Endothelial cell of umbilical vein (primary cell): ENCODE data around the gene SLC14A1. TPM values are rescaled to one million over a fixed set of nuclear protein-coding genes. Genes with fewer than 3 reads are reported as not detected.

Source experiments
- BruUV-seq: library from RNA; stranded (reverse); fragments of 400-500 nt; replicated peaks from 2 replicates; lab custom pipeline; 2021; lab: Mats Ljungman, UMichigan
- CTCF ChIA-PET: fragments of 300-600, 350-600 bp; sonication (Branson Sonifier 250); formaldehyde crosslinking; loops from one replicate; lab custom pipeline; 2021; ENCODE audit warnings: antibody characterized with exemption, inconsistent platforms; lab: Charles Lee
- POLR2A ChIA-PET: fragments of 300-600, 350-600 bp; sonication (Branson Sonifier 250); formaldehyde crosslinking; loops from one replicate; lab custom pipeline; 2021; ENCODE audit warnings: antibody characterized with exemption, inconsistent platforms; lab: Charles Lee
- DNase-seq: peaks from one replicate; pipeline ENCODE4 v3.0.0-alpha.2; 2011; ENCODE audit warnings: low read depth, low spot score
- FAIRE-seq: peaks from 2 replicates; lab custom pipeline; 2011; peaks lifted over from hg19 to GRCh38; lab: Jason Lieb, UNC
- H2AFZ ChIP-seq: 2 replicates; pipeline ENCODE4 v1.6.0; 2012; ENCODE audit warnings: low read depth, low read length, control low read depth, inconsistent platforms
- H3K27ac ChIP-seq: 2 replicates; pipeline ENCODE4 v1.5.1; 2011; ENCODE audit warnings: low read depth, mild to moderate bottlenecking, control low read depth, low read length, moderate library complexity; ENCODE audit not compliant: insufficient read depth
- H3K27me3 ChIP-seq, 2 experiments: 2 replicates each; pipeline versions ENCODE4 v1.6.0 to v1.6.1; 2011; ENCODE audit warnings: low read length in 2 of 2, mixed read lengths in 1 of 2; ENCODE audit not compliant: control insufficient read depth in 2 of 2, insufficient read depth in 2 of 2
- H3K36me3 ChIP-seq, 2 experiments: 2 replicates in 1 of 2; 3 replicates in 1 of 2; pipeline ENCODE4 v1.5.1; 2011; ENCODE audit warnings: low read length in 2 of 2, mild to moderate bottlenecking in 1 of 2, moderate library complexity in 1 of 2; ENCODE audit not compliant: control insufficient read depth in 2 of 2, insufficient read depth in 2 of 2; ENCODE audit errors: extremely low read depth in 1 of 2
- H3K4me1 ChIP-seq: 3 replicates; pipeline ENCODE4 v1.5.1; 2011; ENCODE audit warnings: mild to moderate bottlenecking, low read length; ENCODE audit not compliant: control insufficient read depth, insufficient read depth; ENCODE audit errors: extremely low read depth
- H3K4me2 ChIP-seq: 2 replicates; pipeline ENCODE4 v1.6.1; 2011; ENCODE audit warnings: low read length, control low read depth, mixed read lengths; ENCODE audit not compliant: insufficient read depth
- H3K4me3 ChIP-seq, 3 experiments: fragments of 200-600 bp in 1 of 3; sonication (generic), shearing (Covaris generic) in 1 of 3; replicated peaks in 1 of 3; 2 replicates each; pipeline ENCODE4 v1.5.1; 2011 to 2016; ENCODE audit warnings: control low read depth in 3 of 3, low read length in 3 of 3, mild to moderate bottlenecking in 2 of 3, inconsistent platforms in 1 of 3, low read depth in 1 of 3, moderate library complexity in 1 of 3; ENCODE audit not compliant: insufficient read depth in 1 of 3
- H3K79me2 ChIP-seq: 2 replicates; pipeline ENCODE4 v1.6.0; 2012; ENCODE audit warnings: low read length, inconsistent platforms; ENCODE audit not compliant: control insufficient read depth, insufficient read depth
- H3K9ac ChIP-seq: replicated peaks from 2 replicates; pipeline ENCODE3; 2011; ENCODE audit warnings: low read length, control low read depth; ENCODE audit not compliant: insufficient read depth; ENCODE audit errors: extremely low read depth
- H3K9me1 ChIP-seq: replicated peaks from 3 replicates; pipeline ENCODE4 v1.6.0; 2011; ENCODE audit warnings: mild to moderate bottlenecking, low read length; ENCODE audit not compliant: control insufficient read depth, insufficient read depth; ENCODE audit errors: extremely low read depth
- H3K9me3 ChIP-seq: replicated peaks from 2 replicates; pipeline ENCODE4 v1.5.1; 2012; ENCODE audit warnings: low read length, inconsistent platforms; ENCODE audit not compliant: control insufficient read depth, insufficient read depth
- H4K20me1 ChIP-seq: replicated peaks from 2 replicates; pipeline ENCODE3; 2011; ENCODE audit warnings: mild to moderate bottlenecking, low read length; ENCODE audit not compliant: control insufficient read depth, insufficient read depth; ENCODE audit errors: extremely low read depth
- EZH2 ChIP-seq: IDR thresholded peaks from 2 replicates; pipeline ENCODE4 v1.6.1; 2012; ENCODE audit warnings: borderline replicate concordance, low read depth, mild to moderate bottlenecking, moderate library complexity, low read length, inconsistent platforms; ENCODE audit not compliant: severe bottlenecking
- FOS ChIP-seq: IDR thresholded peaks from 2 replicates; pipeline ENCODE4 v1.6.1; 2011; ENCODE audit warnings: mild to moderate bottlenecking, low read length, moderate library complexity, borderline replicate concordance; ENCODE audit not compliant: insufficient read depth
- GATA2 ChIP-seq: IDR thresholded peaks from 2 replicates; pipeline ENCODE4 v1.7.0; 2011; ENCODE audit warnings: low read depth, mild to moderate bottlenecking, moderate library complexity, mixed read lengths, low read length; ENCODE audit not compliant: insufficient read length, insufficient read depth
- JUN ChIP-seq: IDR thresholded peaks from 2 replicates; pipeline ENCODE4 v1.6.1; 2011; ENCODE audit warnings: borderline replicate concordance, low read depth; ENCODE audit not compliant: insufficient read length, insufficient read depth
- MYC ChIP-seq: IDR thresholded peaks from one replicate; pipeline ENCODE4 v1.6.1; 2011; ENCODE audit warnings: mild to moderate bottlenecking, low read depth, low read length
- POLR2A ChIP-seq: IDR thresholded peaks from 2 replicates; pipeline ENCODE4 v1.6.1; 2012; ENCODE audit warnings: low read depth, mild to moderate bottlenecking, control low read depth, low read length
- POLR2AphosphoS5 ChIP-seq: IDR thresholded peaks from 2 replicates; pipeline ENCODE4 v1.6.1; 2012; ENCODE audit warnings: low read depth, mild to moderate bottlenecking, control low read depth, low read length, moderate library complexity; ENCODE audit not compliant: insufficient read depth
- dilution Hi-C: fragments of 300-500 bp; cut with MboI; formaldehyde crosslinking; loops from one replicate; pipeline ENCODE4 v1.15.0; 2019; ENCODE audit warnings: low sequenced_read_pairs; ENCODE audit not compliant: extremely low pct_ligation_motif_present
- intact Hi-C: fragments of 100-400 bp; cut with micrococcal nuclease; formaldehyde crosslinking; loops from one replicate; pipeline ENCODE4 v1.10.0; 2022
- polyA plus RNA-seq, 4 experiments: library from polyadenylated mRNA; depleted of rRNA in 3 of 4; stranded (reverse) in 3 of 4; unstranded in 1 of 4; fragments of >200 nt; gene quantifications; 2 replicates each; pipeline versions ENCODE4 v1.2.1 to v1.2.3, GENCODE V29; 2011 to 2012; ENCODE audit warnings: missing spikeins in 1 of 4
- total RNA-seq: library from RNA; stranded (reverse); gene quantifications from 2 replicates; pipeline ENCODE4 v1.2.3, GENCODE V29; 2021
- TF ChIP-seq, protein P1 (sequence below): IDR thresholded peaks from 2 replicates; pipeline ENCODE4 v1.6.1; 2011; ENCODE audit not compliant: insufficient read depth, insufficient read length
- TF ChIP-seq, protein P2 (sequence below), 2 donors: IDR thresholded peaks; 1 replicate in 1 of 2; 2 replicates in 1 of 2; pipeline ENCODE4 v1.5.1; 2011; ENCODE audit warnings: low read length in 2 of 2, mild to moderate bottlenecking in 2 of 2, moderate library complexity in 2 of 2, control low read depth in 1 of 2, inconsistent platforms in 1 of 2, low read depth in 1 of 2; ENCODE audit not compliant: insufficient read depth in 1 of 2; ENCODE audit errors: extremely low read depth in 1 of 2

The SLC14A1 gene
- total and polyA plus RNA-seq, 2 donors (not counting 3 experiments of a cell fraction or from before 2014, with no cell fraction given), result not detected

DNA sequence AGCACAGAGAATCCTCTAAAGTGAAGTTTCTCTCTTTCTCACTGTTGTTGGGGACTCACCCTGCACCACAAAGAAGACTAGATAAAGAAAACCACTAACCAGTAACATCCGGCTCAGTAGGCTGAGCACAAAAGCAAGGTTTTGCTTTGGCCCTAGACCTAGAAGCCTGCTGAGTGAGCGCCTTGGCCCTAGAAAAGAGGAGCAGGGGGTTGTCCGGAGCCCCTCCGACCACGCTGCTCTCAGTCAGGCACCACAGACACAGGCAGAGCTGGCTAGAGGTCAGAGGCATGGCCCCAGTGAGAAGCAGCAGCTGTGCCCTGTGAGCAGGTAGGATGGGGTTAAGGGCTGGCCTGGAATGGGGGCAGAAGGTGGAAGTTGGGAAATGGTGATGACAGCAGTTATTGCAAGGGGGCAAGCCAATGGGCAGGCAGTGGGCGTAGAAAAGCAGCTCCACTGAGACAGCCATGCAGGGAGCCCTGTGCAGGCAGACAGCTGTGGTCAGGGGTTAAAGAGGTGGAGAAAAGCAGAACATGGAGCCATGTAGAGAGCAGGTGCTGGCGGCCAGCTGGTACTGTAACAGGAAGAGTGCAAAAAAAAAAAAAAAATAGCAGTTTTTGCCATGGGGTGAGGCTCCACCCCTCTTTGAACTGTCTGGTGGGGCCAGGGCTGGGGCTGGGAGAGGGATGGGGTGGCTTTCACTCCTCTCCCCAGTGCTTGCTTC lies 36.9 kb upstream of the SLC14A1 start:
- ChIA-PET CTCF (interaction anchor here (0.9 to 8.7 kb wide), 7 partner anchors 14 to 223 kb away, joined by 3 to 108 read pairs (median 5); no protein-coding TSS in a partner anchor), POLR2A (no interaction called here)
- TF ChIP-seq FOS (no peak), POLR2AphosphoS5 (no peak), POLR2A (no peak), GATA2 (no peak), MYC (no peak), EZH2 (no peak), JUN (no peak)
- TF ChIP-seq, protein P1, sequence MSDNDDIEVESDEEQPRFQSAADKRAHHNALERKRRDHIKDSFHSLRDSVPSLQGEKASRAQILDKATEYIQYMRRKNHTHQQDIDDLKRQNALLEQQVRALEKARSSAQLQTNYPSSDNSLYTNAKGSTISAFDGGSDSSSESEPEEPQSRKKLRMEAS, result no peak
- TF ChIP-seq, protein P2, sequence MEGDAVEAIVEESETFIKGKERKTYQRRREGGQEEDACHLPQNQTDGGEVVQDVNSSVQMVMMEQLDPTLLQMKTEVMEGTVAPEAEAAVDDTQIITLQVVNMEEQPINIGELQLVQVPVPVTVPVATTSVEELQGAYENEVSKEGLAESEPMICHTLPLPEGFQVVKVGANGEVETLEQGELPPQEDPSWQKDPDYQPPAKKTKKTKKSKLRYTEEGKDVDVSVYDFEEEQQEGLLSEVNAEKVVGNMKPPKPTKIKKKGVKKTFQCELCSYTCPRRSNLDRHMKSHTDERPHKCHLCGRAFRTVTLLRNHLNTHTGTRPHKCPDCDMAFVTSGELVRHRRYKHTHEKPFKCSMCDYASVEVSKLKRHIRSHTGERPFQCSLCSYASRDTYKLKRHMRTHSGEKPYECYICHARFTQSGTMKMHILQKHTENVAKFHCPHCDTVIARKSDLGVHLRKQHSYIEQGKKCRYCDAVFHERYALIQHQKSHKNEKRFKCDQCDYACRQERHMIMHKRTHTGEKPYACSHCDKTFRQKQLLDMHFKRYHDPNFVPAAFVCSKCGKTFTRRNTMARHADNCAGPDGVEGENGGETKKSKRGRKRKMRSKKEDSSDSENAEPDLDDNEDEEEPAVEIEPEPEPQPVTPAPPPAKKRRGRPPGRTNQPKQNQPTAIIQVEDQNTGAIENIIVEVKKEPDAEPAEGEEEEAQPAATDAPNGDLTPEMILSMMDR (IDR thresholded peaks at IDR 0.05; ENCODE audit: extremely low read depth in 1 of 2, insufficient read depth in 1 of 2, low read depth in 1 of 2, low read length in 2 of 2), result no peak
- no peaks in the 10 kb centered on the region for H3K9me1 ChIP-seq
- intact Hi-C loops, result no loop called here
- H4K20me1 ChIP-seq, result no peaks in the 10 kb centered on the region
- dilution Hi-C loops, result no loop called here
- H3K9me3 ChIP-seq, result no peaks in the 10 kb centered on the region
- BruUV-seq, result no TSS peak
- H3K36me3 ChIP-seq, result no peaks in the 10 kb centered on the region
- no peak overlapping the region for H3K4me2 ChIP-seq
- H3K79me2 ChIP-seq, result no peaks in the 10 kb centered on the region
- no peak overlapping the region for H3K9ac ChIP-seq
- no peak overlapping the region for H3K4me3 ChIP-seq
- DNase-seq, result no peak
- no peak overlapping the region for H2AFZ ChIP-seq
- no peak overlapping the region for H3K27ac ChIP-seq
- peaks cover 5 to 6% of the 10 kb centered on the region in 2 experiments for H3K27me3 ChIP-seq
- no peak for FAIRE-seq
- no peaks in the 10 kb centered on the region for H3K4me1 ChIP-seq
